IPS DF 6.9 (cell line): ENCODE measurements around the gene FOXL3.

Experiments
- DNase-seq: peaks from one replicate; pipeline ENCODE4 v3.0.0-alpha.2; 2013; ENCODE audit warnings: low read depth, low spot score
- H3K27ac ChIP-seq: one replicate; pipeline ENCODE4 v1.5.1; 2013; ENCODE audit warnings: low read length, control low read depth
- H3K27me3 ChIP-seq: 2 replicates; pipeline ENCODE4 v1.6.1; 2013; ENCODE audit warnings: mild to moderate bottlenecking, low read length; ENCODE audit not compliant: control insufficient read depth, insufficient read depth
- H3K36me3 ChIP-seq: 2 replicates; pipeline ENCODE4 v1.6.1; 2013; ENCODE audit warnings: low read length; ENCODE audit not compliant: control insufficient read depth, insufficient read depth
- H3K4me1 ChIP-seq: 2 replicates; pipeline ENCODE4 v1.6.1; 2013; ENCODE audit warnings: low read length; ENCODE audit not compliant: control insufficient read depth, insufficient read depth
- H3K4me3 ChIP-seq: 2 replicates; pipeline ENCODE4 v1.5.1; 2013; ENCODE audit warnings: mild to moderate bottlenecking, low read length
- H3K9me3 ChIP-seq: 2 replicates; pipeline ENCODE4 v1.6.1; 2013; ENCODE audit warnings: low read length, inconsistent platforms; ENCODE audit not compliant: control insufficient read depth, insufficient read depth
- WGBS: extraction: QIAGEN DNeasy Blood & Tissue Kit; methylation state at CpG from one replicate; pipeline ENCODE4 v1.1.7; 2013; ENCODE audit warnings: mixed read lengths, missing lambda C conversion rate; ENCODE audit not compliant: insufficient read length, insufficient coverage; 5-methylcytosine and 5-hydroxymethylcytosine counted together

Gene FOXL3

GRCh38 chr7:303884-304573 lies 14.1 kb downstream of the FOXL3 start:
- no CpG with 5 or more reads among the region's 24 CpGs for WGBS
- no peaks in the 10 kb centered on the region for H3K9me3 ChIP-seq
- H3K27me3 ChIP-seq = no peaks in the 10 kb centered on the region
- H3K4me1 ChIP-seq = no peaks in the 10 kb centered on the region
- H3K36me3 ChIP-seq = no peaks in the 10 kb centered on the region
- H3K4me3 ChIP-seq = no peak overlapping the region
- DNase-seq = no peak
- no peak overlapping the region for H3K27ac ChIP-seq

- Histone ChIP-seq H3K4me1 (no peaks in the 10 kb centered on the region), H3K27me3 (no peaks in the 10 kb centered on the region), H3K27ac (no peak overlapping the region), H3K36me3 (no peaks in the 10 kb centered on the region), H3K9me3 (no peaks in the 10 kb centered on the region), H3K4me3 (no peak overlapping the region)
- no CpG with 5 or more reads among the region's 19 CpGs for WGBS
- no peak for DNase-seq
Measured at GRCh38 chr7:304574-305409, 14.8 kb downstream of the FOXL3 start.

- no peaks in the 10 kb centered on the region for H3K9me3 ChIP-seq
- no peaks in the 10 kb centered on the region for H3K4me1 ChIP-seq
- H3K27ac ChIP-seq = no peak overlapping the region
- no peak for DNase-seq
- no peak overlapping the region for H3K4me3 ChIP-seq
- WGBS = no CpG with 5 or more reads among the region's 35 CpGs
- H3K36me3 ChIP-seq = no peaks in the 10 kb centered on the region
- H3K27me3 ChIP-seq = no peaks in the 10 kb centered on the region
Measured at GRCh38 chr7:305410-306151, 15.6 kb downstream of the FOXL3 start.

DNA sequence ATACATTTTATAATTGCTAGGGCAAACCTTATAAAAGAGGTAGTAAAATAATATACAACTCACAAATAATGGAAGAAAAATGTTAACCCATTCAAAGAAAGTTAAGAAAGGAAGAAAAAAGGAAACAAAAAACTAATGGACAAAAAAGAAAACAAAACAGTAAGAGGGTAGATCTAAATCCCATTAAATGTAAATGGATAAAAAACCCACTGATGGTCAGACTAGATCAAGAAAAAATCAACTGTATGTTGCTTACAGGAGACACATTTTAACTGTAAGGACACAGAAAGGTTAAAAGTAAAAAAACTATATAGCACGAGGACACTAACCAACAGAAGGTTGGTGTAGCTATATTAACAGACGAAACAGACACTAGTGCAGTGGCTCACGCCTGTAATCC lies 18.0 kb downstream of the FOXL3 start:
- no peak for DNase-seq
- no peaks in the 10 kb centered on the region for H3K36me3 ChIP-seq
- H3K4me1 ChIP-seq = no peaks in the 10 kb centered on the region
- no peaks in the 10 kb centered on the region for H3K27me3 ChIP-seq
- no CpG with 5 or more reads among the region's 3 CpGs for WGBS
- H3K4me3 ChIP-seq = no peak overlapping the region
- no peak overlapping the region for H3K27ac ChIP-seq
- no peaks in the 10 kb centered on the region for H3K9me3 ChIP-seq

DNA sequence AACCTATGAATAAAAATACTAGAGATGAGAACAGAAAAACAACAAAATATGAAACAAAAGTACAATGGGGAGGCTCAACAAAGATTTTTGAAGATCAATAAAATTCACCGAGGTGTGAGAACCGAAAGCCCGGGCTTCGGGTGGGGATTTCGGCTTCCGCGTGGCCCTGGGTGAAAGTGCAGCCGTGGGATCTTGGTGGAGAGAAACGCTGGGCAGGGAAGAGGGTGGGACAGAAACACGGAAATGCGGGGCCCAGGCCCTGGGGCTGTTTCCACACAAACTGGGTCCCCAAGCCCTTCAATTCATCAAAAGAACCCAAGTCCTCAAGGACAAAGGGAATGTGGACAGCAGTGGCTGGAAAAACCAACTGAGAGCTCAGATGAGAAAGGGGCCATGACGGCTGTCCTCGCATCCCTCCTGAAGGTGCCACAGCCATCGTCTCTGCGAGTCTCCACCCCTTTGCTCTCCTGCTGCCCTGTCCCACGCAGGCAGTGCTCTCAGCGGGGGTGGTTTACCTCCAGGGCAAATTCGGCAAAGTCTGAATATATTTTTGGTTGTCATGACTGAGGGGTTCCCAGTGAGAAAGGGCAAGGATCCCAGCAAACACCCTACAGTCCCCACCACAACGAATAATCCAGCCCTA lies 19.7 kb downstream of the FOXL3 start:
- WGBS = no CpG with 5 or more reads among the region's 19 CpGs
- no peaks in the 10 kb centered on the region for H3K4me1 ChIP-seq
- no peak overlapping the region for H3K27ac ChIP-seq
- H3K36me3 ChIP-seq = no peaks in the 10 kb centered on the region
- H3K9me3 ChIP-seq = no peaks in the 10 kb centered on the region
- no peak overlapping the region for H3K4me3 ChIP-seq
- no peaks in the 10 kb centered on the region for H3K27me3 ChIP-seq
- DNase-seq = no peak

DNA sequence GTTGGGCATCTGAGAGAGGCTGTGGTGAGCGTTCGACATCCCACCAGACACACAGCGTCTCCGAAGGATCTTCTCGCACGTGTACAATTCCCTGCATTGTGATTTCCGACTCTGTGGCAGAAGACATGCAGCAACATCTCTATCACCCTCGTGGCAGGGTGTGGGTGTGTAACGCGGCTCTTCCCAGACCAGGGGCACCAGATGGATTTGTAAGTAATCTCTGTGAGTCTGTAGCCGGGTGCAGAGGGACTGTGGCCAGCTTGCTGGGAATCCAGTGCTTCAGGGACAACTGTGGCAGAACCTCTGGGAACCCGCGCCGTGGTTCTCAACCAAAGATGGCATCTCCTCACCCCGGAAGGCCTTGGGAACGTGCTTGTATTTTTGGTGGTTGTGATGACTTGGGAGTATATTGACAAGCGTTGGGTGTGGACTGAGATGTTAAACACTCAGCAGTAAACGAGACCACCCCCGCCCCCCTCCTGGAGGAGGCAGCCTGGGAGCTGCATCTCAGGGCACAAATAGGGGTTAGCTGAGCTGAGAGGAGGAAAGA lies 21.2 kb downstream of the FOXL3 start:
- H3K27me3 ChIP-seq = no peaks in the 10 kb centered on the region
- no peak overlapping the region for H3K27ac ChIP-seq
- H3K4me3 ChIP-seq = no peak overlapping the region
- H3K36me3 ChIP-seq = no peaks in the 10 kb centered on the region
- no peaks in the 10 kb centered on the region for H3K4me1 ChIP-seq
- no peaks in the 10 kb centered on the region for H3K9me3 ChIP-seq
- DNase-seq = no peak
- no CpG with 5 or more reads among the region's 19 CpGs for WGBS

DNA sequence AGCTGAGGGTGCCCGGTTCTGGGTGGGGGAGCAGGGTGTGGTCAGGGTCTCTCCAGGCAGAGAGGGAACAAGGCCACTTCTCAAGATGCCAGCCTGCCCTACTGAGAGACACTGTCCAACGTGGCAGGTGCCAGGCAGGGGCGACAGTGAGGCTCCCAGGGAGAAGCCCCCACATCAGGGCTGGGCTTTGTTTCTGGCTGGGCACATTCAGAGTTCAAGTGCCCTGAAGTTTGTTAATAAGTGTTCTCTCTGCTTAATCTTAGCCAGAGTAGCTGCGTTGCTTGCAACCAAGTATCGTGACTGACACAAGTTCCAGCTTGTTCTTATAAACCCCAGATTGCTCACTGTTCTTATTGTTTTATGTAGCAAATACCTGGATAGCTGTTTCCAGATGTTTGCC lies 21.8 kb downstream of the FOXL3 start:
- Histone ChIP-seq H3K9me3 (no peaks in the 10 kb centered on the region), H3K36me3 (no peaks in the 10 kb centered on the region), H3K27me3 (no peaks in the 10 kb centered on the region), H3K27ac (no peak overlapping the region), H3K4me1 (no peaks in the 10 kb centered on the region), H3K4me3 (no peak overlapping the region)
- no peak for DNase-seq
- no CpG with 5 or more reads among the region's 5 CpGs for WGBS

- no peak for DNase-seq
- WGBS = no CpG with 5 or more reads among the region's 6 CpGs
- no peak overlapping the region for H3K4me3 ChIP-seq
- H3K36me3 ChIP-seq = no peaks in the 10 kb centered on the region
- H3K9me3 ChIP-seq = no peaks in the 10 kb centered on the region
- H3K27ac ChIP-seq = no peak overlapping the region
- no peaks in the 10 kb centered on the region for H3K27me3 ChIP-seq
- no peaks in the 10 kb centered on the region for H3K4me1 ChIP-seq
Measured at GRCh38 chr7:312424-312823, 22.5 kb downstream of the FOXL3 start.

DNA sequence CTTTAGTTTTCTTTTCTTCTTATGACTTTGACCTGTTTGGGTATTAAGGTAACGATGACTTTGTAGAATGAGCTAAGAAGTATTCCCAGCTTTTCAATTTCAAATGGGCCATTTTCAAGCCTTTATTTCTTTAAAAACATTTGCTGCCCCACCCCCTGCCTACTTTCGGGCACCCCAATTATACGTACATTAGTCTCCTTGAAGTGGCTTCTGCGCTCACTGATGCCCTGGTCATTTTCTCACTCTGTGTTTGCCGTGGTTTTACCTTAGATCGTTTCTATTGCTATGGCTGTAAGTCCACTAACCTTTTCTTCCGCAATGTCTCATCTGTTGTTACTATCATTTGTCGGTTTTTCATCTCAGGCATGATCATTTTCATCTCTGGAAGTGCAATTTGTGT lies 24.9 kb downstream of the FOXL3 start:
- Histone ChIP-seq H3K27me3 (no peaks in the 10 kb centered on the region), H3K27ac (no peak overlapping the region)

More for the DNA sequence above, 24.9 kb downstream of the FOXL3 start:
- H3K4me1 ChIP-seq = no peaks in the 10 kb centered on the region
- WGBS = no CpG with 5 or more reads among the region's 8 CpGs
- no peaks in the 10 kb centered on the region for H3K36me3 ChIP-seq
- no peak overlapping the region for H3K4me3 ChIP-seq
- no peak for DNase-seq
- H3K9me3 ChIP-seq = no peaks in the 10 kb centered on the region
